KOPT-K1 (cell line): ENCODE measurements around the gene CPTP.
A peak's percentile ranks its signal among the peaks of the same experiment; 100 is the strongest.
"Not testable (repeated sequence)": the region's sequence is repeated elsewhere in the genome, so short reads cannot be mapped to it uniquely, and the experiment has no call there.

Source experiments
- H3K27ac ChIP-seq: fragments of 200-600 bp; sonication (generic); 2 replicates; pipeline ENCODE4 v1.5.1; 2016; ENCODE audit warnings: antibody characterized with exemption, mild to moderate bottlenecking, low read depth, low read length; ENCODE audit not compliant: poor library complexity, severe bottlenecking
- H3K36me3 ChIP-seq: fragments of 200-600 bp; sonication (generic); 2 replicates; pipeline ENCODE4 v1.5.1; 2017; ENCODE audit warnings: antibody characterized with exemption, mild to moderate bottlenecking, low read length, moderate library complexity; ENCODE audit not compliant: insufficient read depth
- H3K9me3 ChIP-seq: fragments of 200-600 bp; sonication (generic); 2 replicates; pipeline ENCODE4 v1.5.1; 2017; ENCODE audit warnings: antibody characterized with exemption, low read length, mild to moderate bottlenecking; ENCODE audit not compliant: insufficient read depth, poor library complexity, severe bottlenecking

CPTP gene

DNA sequence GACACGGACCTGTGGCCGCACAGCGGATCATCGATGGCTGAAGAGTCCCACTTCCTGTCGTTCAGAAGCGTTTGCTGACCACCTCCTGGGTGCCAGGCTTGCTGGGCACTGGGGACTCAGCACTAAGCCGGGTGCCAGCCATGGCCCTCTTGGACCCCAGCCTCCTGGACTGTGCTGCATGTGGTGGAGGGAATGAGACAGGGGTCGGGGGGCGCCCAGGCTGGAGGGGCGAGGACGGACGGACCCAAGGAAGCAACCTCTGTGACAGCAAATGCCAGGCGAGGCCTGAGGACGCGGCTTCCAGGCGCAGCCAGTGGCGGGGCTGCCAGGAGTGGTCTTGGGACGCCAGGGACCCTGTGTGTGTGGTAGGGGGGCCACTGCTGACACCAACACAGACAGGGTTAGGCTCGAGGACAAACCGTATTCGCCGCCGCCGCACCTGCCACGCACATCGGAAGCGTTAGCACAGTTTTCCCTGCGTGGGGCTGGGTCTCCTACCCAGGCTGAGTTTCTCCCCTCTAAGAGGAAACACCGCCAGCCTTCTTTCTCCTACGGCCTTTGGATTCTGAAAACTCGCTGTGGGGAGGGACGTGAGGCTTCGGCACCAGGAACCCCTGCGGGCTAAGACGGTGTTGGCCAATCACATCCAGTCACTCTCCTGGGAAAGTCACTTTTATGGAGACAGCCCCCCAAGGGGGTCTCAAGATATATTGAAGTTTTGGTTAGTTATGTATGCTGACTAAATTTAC lies 36.8 kb downstream of the CPTP start:
- Histone ChIP-seq H3K9me3 (peaks cover 6% of the 10 kb centered on the region), H3K36me3 (no peaks in the 10 kb centered on the region), H3K27ac (no peak overlapping the region)

DNA sequence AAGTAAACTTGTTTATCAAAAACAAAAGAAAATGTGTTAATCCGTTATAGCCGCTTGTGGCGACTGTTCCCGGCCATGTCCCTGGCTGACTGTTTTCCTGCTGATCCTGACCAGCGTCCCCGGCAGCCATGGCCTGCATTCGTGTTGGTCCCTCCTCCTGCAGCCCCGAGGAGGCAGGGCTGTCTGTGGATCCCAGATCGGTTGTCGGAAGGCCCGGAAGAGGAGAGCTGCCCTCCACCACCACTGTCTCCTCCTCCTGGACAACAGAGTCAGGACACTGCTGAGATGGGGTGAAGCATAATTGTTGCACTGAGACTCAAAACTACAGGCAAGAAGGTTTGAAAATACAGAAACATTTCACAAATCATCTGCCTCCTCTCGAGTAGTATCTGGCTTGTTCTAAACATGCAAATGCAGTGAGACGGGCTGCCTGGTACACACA lies 37.4 kb downstream of the CPTP start:
- Histone ChIP-seq H3K36me3 (no peaks in the 10 kb centered on the region), H3K9me3 (peaks cover 12% of the 10 kb centered on the region), H3K27ac (no peak overlapping the region)

DNA sequence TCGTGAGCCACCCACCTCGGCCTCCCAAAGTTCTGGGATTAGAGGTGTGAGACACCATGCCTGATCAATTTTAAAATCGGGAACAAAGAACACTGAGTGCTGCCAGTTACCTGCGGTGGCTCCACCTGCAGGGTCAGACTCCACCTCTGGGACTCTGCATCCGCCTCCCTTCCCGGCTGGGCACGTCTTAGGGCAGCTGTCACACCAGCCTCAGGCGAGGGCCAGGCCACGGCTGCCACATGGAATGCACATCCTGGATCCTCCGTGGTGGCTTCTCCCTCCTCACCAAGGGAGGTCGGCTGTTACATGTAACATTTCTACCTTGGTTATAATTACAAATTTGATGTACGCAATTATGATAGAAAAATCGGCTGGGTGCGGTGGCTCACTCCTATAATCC lies 39.7 kb downstream of the CPTP start:
- no peaks in the 10 kb centered on the region for H3K36me3 ChIP-seq
- H3K27ac ChIP-seq = no peak overlapping the region
- H3K9me3 ChIP-seq = peaks cover 17% of the 10 kb centered on the region

DNA sequence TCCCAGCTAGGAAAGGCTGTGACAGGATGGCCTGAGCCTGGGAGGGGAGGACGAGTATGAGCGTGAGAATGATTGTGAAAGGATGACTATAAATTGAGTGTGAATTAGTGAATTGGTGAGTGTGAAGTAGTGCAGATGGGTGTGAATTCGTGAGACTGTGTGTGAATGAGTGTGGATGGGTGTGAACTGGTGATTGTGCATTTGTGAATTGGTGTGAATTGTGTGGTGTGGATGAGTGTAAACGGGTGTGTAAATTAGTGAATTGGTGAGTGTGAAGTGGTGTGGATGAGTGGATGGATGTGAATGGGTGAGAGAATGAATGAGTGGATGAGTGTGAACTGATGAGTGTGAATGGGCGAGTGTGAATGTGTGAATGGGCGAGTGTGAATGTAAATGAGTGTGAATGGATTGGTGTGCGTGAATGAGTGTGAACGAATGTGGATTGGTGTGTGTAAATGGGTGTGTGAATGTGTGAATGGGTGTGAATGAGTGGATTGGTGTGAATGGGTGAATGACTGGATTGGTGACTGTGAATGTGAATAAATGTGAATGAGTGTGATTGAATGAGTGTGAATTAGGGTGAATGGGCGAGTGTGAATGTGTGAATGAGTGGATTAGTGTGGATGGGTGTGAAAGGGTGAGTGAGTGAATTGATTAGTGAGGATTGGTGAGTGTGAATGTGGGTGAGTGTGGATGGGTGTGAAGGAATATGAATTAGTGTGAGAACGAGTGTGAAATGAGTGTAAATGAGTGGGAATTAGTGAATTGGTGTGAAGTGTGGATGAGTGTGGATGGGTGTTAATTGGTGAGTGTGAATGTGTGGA lies 41.5 kb downstream of the CPTP start:
- H3K27ac ChIP-seq = no peak overlapping the region
- no peaks in the 10 kb centered on the region for H3K36me3 ChIP-seq
- H3K9me3 ChIP-seq = peaks cover 17% of the 10 kb centered on the region

DNA sequence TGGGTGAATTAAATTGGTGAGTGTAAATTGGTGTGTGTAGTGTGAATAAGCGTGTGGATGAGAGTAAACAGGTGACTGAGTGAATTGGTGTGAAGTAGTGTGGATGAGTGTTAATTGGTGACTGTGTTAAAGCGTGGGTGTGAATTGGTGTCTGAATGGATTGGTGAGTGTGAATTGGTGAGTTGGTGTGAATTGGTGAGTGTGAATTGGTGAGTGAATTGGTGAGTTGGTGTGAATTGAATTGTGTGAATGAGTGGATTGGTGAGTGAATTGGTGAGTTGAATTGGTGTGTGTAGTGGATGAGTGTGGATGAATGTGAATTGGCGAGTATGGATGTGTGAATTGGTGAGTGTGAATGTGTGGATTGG lies 42.1 kb downstream of the CPTP start:
- peaks cover 17% of the 10 kb centered on the region for H3K9me3 ChIP-seq
- no peaks in the 10 kb centered on the region for H3K36me3 ChIP-seq
- H3K27ac ChIP-seq = no peak overlapping the region

DNA sequence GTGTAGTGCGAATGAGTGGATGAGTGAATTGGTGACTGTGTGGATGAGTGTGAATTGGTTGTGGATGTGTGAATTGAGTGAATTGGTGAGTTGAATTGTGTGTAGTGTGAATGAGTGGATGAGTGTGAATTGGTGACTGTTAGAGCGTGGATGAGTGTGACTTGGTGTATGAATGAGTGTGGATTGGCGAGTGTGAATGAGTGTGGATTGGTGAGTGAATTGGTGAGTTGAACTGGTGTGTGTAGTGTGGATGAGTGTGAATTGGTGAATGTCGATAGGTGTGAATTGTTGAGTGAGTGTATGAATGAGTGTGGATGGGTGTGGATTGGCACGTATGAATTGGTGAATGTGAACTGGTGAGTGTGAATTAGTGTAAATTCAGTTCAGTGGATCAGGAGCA lies 42.7 kb downstream of the CPTP start:
- H3K36me3 ChIP-seq = peaks cover under 1% of the 10 kb centered on the region; the same call in 1 of the 2 replicates
- H3K27ac ChIP-seq = no peak overlapping the region
- H3K9me3 ChIP-seq = peaks cover 17% of the 10 kb centered on the region

DNA sequence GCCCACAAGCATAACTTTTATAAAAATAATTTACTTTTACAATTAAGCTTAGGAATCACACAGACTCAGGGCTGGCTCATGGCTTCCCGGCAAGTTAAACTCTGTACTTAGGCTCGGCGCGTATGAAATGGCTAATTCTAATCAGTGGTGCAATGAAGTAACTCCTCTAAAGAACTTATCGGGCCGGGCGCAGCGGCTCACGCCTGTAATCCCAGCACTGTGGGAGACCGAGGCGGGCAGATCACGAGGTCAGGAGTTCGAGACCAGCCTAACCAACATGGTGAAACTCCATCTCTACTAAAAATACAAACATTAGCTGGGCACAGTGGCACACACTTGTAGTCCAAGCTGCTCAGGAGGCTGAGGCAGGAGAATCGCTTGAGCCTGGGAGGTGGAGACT lies 45.5 kb downstream of the CPTP start:
- peaks cover 17% of the 10 kb centered on the region for H3K9me3 ChIP-seq
- not testable (repeated sequence) for H3K27ac ChIP-seq
- peaks cover 14% of the 10 kb centered on the region; the same call in 1 of the 2 replicates for H3K36me3 ChIP-seq

DNA sequence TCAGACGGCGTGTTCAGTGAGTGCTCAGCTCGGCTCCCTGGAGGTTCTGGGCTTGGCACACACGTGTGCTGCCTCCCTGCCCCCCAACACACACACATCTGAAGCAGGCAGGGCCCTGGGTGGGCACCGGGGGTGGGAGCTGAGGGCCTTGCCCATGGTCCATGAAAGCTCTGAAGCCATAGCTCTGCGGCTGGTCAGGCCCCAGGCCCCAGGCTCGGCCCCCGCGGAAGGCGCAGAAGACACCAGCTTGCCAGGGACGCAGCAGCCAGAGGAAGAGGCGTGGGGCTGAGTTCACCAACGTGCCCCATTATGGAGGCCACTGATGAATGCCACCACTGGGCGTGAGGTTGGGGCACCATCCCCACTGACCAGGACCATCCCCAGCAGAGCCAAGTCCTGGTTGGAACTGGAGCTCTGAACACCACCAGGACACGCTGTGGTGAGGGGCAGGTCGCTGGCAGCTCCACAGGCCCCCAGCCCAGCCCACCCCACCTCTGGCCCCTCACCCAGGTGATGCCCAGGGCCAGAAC lies 46.2 kb downstream of the CPTP start:
- no peak overlapping the region for H3K27ac ChIP-seq
- peaks cover 16% of the 10 kb centered on the region for H3K9me3 ChIP-seq

DNA sequence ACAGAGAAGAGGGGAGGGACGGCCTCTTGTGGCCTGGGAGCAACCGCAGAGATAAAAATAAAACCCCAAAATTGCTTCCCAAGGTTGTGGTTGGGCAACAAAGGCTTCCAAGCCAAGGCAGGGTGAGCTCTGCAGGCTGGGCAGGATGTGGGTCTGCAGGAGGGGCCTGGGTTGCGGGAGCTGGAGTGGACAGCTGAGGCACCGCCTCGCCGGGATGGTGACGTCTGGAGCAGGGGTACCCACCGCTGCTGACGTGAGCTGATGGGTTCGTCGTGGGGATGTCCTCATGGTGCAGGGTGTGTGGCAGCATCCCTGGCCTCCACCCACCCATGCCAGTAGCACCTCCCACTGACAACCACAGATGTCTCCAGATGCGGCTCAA lies 46.8 kb downstream of the CPTP start:
- H3K27ac ChIP-seq = peak overlapping the region; percentile 12
- H3K9me3 ChIP-seq = peaks cover 11% of the 10 kb centered on the region
- H3K36me3 ChIP-seq = peaks cover 14% of the 10 kb centered on the region; the same call in 1 of the 2 replicates

More for the DNA sequence above, 46.2 kb downstream of the CPTP start:
- peaks cover 14% of the 10 kb centered on the region; the same call in 1 of the 2 replicates for H3K36me3 ChIP-seq

DNA sequence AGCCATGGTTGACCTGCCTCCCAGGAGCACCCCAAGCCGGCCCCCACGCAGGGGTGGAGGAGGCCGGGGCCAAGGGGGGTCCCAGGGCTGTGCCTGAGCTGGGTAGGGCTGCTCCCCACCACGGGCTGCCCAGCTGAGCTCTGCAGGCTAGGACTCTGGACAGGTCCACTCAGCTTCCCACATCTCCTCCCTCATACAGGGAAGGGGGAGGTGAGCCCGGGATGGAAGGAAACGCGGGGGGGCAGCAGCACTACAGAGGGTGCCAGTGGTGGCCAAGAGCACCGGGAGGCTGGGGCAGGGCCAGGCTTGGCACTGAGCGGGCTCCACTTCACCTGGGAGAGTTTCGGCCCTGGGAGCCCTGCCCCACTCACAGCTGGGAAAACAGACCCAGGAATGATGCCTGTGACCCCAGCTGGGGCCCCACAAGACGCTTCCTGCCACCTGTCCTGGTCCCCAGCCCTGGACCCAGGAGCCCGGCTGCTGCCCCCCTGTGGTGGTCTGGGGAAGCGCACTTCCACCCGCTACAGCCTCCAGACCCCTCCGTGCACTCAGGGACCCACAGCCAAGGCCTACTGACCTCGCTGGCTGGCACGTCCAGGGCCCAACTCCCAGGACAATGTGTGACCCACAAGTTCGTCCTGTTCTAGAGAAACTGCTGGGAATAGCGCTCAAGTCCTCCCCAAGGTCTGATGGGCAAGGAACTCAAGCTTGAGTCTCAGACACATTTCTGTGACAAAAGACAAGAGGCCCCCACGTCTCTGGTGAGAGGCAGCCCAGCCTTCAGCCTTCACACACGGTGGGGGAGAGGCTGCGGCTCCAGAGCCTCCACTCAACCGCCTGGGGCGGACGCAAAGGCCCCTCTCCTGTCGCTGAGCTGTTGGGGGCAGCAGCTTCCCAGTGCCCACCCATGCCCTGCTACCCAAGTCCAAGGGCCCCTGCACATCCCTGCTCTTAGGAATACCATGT lies 47.4 kb downstream of the CPTP start:
- Histone ChIP-seq H3K36me3 (peaks cover 14% of the 10 kb centered on the region; the same call in 1 of the 2 replicates), H3K27ac (peak overlapping the region; percentile 12), H3K9me3 (peaks cover 4% of the 10 kb centered on the region)

DNA sequence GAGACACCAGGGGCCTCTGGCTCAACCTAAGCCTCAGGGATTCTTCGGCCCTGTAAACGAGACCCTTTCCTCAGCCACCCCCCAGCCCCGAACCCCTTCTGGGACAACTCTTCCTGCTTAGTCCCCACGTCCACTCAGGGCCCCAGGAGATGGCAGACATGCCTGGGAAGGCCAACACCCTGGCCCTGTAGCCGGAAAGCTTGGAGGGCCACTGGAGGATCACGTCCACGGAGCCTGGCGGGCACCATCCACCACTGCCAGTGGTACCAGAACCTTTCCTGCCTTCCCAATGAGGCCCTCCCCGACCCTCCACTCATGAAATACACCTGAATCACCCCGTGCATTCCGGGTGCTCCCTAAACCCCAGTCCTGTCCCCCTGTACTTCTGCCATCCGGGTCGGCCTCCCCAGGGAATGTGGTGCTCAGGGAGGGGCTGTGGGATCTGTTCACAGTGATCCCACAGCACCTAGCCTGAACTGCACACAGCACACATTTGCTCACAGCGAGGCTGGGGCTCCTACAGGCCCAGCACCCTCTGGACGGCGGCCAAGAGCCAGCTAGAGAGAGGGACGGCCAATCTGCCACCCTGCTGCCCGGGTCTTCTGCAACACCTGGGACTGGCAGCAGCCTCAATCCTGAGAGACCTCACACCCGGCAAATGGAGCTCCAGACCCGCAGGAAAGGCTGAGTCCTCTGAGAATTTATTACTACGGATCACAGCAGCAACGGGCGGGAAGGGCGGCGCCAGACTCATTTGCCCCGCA lies 48.6 kb downstream of the CPTP start:
- Histone ChIP-seq H3K27ac (no peak overlapping the region), H3K36me3 (peaks cover 14% of the 10 kb centered on the region; the same call in 1 of the 2 replicates), H3K9me3 (no peaks in the 10 kb centered on the region)

DNA sequence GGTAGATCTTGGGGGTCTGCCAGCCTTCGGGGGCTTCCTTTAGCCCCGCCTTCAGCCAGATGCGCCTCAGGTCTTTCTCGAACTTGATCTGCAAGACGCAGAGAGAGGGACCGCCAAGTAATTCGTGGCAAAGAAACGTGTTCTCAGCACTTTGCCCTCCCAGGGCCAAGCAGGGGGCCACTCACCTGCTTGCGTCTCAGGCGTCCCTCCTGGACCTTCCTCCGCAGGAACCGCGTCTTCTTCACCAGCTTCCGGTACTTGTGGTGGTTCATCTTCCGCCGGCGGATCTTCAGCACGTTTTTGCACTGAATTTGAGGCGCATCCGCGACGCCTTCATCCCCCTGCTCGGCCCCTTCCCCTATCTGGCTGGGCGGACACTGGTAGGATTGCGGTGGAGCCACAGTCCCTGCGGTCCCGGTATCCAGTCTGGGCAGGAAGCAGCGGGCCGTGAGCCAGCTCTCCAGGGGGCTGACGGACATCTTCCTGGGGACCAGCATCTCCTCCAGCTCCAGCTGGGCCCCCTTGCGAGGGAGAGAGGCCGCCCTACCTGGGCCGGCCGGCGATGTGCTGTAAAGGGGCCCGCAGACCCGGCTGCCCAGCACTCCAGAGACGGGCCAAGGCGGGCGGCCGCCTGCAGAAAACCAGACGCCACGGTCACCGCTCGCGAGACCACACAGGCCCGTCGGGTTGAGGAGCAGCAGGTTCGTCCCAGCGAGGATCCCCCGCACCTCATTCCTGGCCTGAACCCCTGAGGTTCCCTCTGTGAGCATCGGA lies 49.4 kb downstream of the CPTP start:
- Histone ChIP-seq H3K9me3 (no peaks in the 10 kb centered on the region), H3K36me3 (peaks cover 14% of the 10 kb centered on the region; the same call in 1 of the 2 replicates), H3K27ac (peak overlapping the region; percentile 83)

DNA sequence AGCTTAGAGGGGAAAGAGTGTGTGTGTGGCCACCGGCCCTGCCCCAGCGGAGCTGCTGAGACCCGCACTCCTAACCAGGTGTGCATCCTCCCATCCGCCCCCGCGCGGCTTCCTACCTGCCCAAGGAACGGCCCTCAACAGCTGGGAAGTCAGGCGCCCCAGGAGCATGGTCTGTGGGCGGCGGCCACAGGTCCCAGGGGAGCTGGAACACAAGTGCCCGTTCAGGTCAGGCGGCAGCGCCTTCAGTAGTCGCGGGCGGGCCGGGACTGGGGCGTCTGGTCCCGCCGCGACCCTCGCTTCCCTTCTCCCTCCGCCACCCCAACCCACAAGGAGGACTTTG lies 50.0 kb downstream of the CPTP start:
- Histone ChIP-seq H3K27ac (peak overlapping the region; percentile 83), H3K9me3 (no peaks in the 10 kb centered on the region), H3K36me3 (peaks cover 14% of the 10 kb centered on the region; the same call in 1 of the 2 replicates)
